IPS-18c (cell line): Measurements from ENCODE around the gene TEKT3.

Experiments used
- H3K4me3 ChIP-seq: 2 replicates; pipeline ENCODE4 v1.7.0; 2013; ENCODE audit warnings: low read depth, mild to moderate bottlenecking, low read length, moderate library complexity; ENCODE audit not compliant: insufficient read depth
- H3K9me3 ChIP-seq: one replicate; pipeline ENCODE4 v1.6.1; 2013; ENCODE audit warnings: mild to moderate bottlenecking, low read length, moderate library complexity; ENCODE audit not compliant: control insufficient read depth, insufficient read depth

The TEKT3 gene

GRCh38 chr17:15311996-15312395, 29.4 kb downstream of the TEKT3 start:
- H3K9me3 ChIP-seq, result no peaks in the 10 kb centered on the region
- no peak overlapping the region for H3K4me3 ChIP-seq

DNA sequence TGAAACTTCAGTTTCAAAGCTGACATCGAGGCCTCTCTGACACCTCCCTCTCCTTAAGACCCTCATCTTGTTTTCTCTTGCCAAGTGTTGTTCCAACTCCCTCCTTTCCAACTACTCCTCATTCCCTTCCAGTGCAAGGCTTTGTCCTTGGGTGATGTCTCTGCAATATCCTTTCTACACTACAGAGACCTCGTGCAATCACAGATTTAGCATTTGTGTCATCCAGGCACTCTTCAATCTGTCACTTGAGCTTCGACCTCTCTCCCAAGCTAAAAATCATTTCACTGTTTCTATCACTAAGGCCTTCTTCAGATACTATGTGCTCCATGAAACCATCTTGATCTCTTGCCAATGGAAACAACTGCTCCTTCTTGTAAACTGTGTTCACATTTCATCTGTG, 31.6 kb downstream of the TEKT3 start:
- Histone ChIP-seq H3K4me3 (no peak overlapping the region), H3K9me3 (no peaks in the 10 kb centered on the region)

- H3K4me3 ChIP-seq, result no peak overlapping the region
Observed at GRCh38 chr17:15309236-15309635, 32.2 kb downstream of the TEKT3 start.

DNA sequence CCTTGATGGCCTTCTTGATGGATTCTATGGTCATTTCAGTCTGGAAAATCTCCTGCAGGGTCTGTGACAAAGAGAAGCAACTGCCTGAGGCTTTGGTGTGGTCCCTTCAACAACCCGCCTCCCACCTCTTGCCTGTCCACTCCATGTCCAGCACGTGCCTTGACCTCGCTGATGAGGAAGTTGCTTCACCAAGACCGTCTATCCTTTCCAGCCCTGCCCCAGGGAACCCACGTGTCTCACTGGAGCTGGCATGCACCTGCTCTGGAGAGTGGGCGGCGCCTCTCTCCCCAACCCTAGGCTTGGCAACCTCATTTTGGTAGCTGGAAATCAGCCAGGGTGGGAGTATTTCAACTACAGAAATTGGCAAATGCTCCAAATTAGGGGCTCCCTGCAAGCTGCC, 32.6 kb downstream of the TEKT3 start:
- Histone ChIP-seq H3K9me3 (no peaks in the 10 kb centered on the region), H3K4me3 (no peak overlapping the region)

More at GRCh38 chr17:15309236-15309635, 32.2 kb downstream of the TEKT3 start:
- H3K9me3 ChIP-seq, result no peaks in the 10 kb centered on the region

- no peaks in the 10 kb centered on the region for H3K9me3 ChIP-seq
- no peak overlapping the region for H3K4me3 ChIP-seq
Observed at GRCh38 chr17:15307710-15308111, 33.7 kb downstream of the TEKT3 start.

GRCh38 chr17:15303851-15304250, 37.5 kb downstream of the TEKT3 start:
- H3K4me3 ChIP-seq, result no peak overlapping the region
- H3K9me3 ChIP-seq, result no peaks in the 10 kb centered on the region

- no peak overlapping the region for H3K4me3 ChIP-seq
- H3K9me3 ChIP-seq, result no peaks in the 10 kb centered on the region
Observed at GRCh38 chr17:15303268-15303667, 38.1 kb downstream of the TEKT3 start.

DNA sequence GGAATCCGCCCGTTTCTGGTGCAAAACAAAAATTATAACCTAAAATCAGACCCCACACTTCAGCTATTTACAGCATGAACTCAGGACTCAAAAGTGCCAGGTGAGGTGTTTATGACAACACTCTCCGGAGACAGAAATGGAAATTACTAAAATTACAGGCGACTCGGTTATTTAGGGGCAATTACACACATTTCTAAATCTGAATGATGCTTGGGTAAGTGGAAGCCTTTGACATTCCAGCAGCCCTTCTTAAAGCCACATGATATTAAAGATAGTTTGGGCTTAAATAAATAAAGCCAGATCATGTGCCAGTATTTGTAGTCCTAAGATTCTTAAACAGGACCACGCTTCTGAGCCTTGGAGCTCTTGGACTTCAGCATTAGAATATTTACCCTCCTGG, 39.6 kb downstream of the TEKT3 start:
- Histone ChIP-seq H3K9me3 (no peaks in the 10 kb centered on the region), H3K4me3 (no peak overlapping the region)

- Histone ChIP-seq H3K4me3 (no peak overlapping the region), H3K9me3 (no peaks in the 10 kb centered on the region)
Observed at GRCh38 chr17:15298176-15298575, 43.2 kb downstream of the TEKT3 start.

GRCh38 chr17:15293558-15293957, 47.8 kb downstream of the TEKT3 start:
- H3K9me3 ChIP-seq, result no peaks in the 10 kb centered on the region

GRCh38 chr17:15291674-15292361, 49.6 kb downstream of the TEKT3 start:
- Histone ChIP-seq H3K9me3 (no peaks in the 10 kb centered on the region), H3K4me3 (no peak overlapping the region)

More at GRCh38 chr17:15293558-15293957, 47.8 kb downstream of the TEKT3 start:
- no peak overlapping the region for H3K4me3 ChIP-seq

DNA sequence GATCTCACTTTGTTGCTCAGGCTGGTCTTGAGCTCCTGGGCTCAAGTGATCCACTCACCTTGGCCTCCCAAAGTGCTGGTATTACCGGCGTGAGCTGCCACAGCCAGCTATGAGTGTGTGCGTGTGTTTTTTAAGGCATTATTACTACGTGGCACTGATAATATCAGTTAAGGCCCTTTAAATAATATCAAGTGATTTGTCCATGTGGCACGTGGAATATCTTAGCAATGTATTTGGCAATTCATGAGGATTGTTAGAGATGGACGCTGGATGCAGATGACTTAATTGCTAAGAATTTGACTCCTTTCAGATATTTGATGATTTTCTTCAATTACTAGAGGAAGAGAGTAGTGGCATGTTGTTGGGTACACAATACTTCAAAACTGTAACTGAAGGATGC, 50.8 kb downstream of the TEKT3 start:
- Histone ChIP-seq H3K4me3 (no peak overlapping the region), H3K9me3 (no peaks in the 10 kb centered on the region)

DNA sequence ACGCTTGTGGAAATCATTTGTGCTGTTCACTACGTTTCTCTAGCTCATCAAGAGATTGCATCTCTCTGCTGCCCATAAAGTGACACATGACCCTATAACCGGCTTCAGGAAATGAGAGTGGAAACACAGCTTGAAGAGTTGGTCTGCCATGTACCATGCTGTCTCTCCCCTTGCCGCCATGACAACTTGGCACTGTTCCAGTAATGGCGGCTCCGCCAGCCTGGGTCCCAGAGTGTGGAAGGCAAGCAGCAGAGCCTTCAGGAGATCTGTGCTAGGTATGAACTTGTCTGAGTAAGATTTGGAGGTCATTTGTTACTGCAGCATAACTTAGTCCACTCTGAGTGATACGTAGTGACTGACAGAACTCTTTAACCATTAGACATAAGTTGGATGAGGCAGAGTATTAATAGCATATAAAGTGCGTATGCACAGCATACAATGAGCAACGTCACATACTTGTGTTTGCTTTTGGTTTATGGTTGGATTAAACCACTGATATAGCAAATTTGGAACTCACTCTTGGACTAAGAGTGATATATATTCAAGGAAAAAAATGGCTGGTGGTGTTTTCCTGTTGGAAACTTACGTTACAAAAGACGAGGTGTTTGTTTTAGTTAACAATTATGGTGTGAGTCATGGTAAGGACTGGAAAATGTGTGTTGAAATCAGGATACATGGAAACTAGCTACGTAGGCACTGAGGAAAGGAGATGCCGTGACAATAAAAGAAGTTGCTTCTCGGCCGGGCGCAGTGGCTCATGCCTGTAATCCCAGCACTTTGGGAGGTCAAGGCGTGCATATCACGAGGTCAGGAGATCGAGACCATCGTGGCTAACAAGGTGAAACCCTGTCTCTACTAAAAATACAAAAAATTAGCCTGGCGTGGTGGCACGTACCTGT, 51.9 kb downstream of the TEKT3 start:
- Histone ChIP-seq H3K9me3 (no peaks in the 10 kb centered on the region), H3K4me3 (no peak overlapping the region)

DNA sequence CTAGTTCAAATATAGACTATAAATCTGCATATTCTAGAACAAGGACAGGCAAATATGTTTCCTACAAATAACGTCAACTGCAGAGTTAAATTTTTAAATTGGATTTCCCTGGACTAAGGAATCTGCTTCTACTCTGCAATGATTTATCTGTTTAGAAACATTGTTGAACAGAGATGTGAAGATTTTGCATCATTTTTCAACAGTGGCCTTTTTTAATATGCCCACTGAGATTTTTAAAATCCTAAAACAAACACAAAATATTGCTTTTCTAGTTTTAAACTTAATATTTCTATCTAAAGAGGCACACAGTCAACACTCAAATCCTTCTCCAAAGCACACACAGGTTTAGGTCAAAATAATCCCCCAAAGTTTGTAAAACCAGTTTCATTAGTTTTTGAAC, 52.5 kb downstream of the TEKT3 start:
- H3K4me3 ChIP-seq, result no peak overlapping the region
- H3K9me3 ChIP-seq, result no peaks in the 10 kb centered on the region

GRCh38 chr17:15287538-15288267, 53.7 kb downstream of the TEKT3 start:
- Histone ChIP-seq H3K4me3 (no peak overlapping the region), H3K9me3 (no peaks in the 10 kb centered on the region)

DNA sequence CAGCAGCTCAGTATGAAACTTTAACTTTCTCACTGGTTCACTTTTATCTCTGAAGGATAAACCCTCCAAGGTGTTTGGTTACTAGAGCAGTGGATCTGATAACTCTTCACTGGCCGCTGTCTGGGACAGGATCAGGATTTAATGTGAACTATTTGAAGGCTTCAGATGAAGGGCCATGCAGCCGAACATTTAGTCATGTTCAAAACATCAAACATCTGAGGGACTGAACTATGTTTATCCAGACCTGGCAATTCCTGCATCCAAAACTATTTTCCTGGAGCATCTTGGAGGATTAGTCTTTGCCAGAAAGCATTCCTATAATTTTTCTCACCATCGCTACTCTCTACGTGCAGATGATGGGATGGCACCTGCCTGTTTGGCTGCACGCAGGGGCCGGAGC, 55.9 kb downstream of the TEKT3 start:
- Histone ChIP-seq H3K4me3 (no peak overlapping the region), H3K9me3 (no peaks in the 10 kb centered on the region)

- no peak overlapping the region for H3K4me3 ChIP-seq
Observed at GRCh38 chr17:15284537-15284936, 56.9 kb downstream of the TEKT3 start.

DNA sequence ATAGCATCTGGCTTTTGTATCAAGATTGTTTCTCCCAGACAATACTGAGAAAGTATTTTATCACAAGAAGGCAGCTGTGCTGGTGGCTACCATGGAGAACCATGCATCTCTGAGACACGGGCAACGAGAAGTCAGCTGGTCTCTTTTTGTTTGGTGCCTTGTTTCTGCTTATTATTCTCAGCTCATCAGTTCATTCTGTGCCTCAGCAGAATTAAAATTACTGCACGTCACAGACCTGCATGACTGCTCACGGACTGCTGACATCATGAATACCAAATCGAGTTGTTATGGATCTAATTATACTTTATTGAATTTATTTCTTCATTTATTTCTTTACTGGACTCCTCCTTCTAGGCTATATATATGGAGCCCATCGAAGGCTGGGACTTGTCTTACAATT, 57.3 kb downstream of the TEKT3 start:
- H3K4me3 ChIP-seq, result no peak overlapping the region
- no peaks in the 10 kb centered on the region for H3K9me3 ChIP-seq

More at GRCh38 chr17:15284537-15284936, 56.9 kb downstream of the TEKT3 start:
- no peaks in the 10 kb centered on the region for H3K9me3 ChIP-seq
